Endothelial cell of umbilical vein (primary cell): ENCODE results near the gene POLR2H. TPM values are rescaled to one million over a fixed set of nuclear protein-coding genes. Genes with fewer than 3 reads are reported as not detected.

ENCODE experiments used
- BruUV-seq: library from RNA; stranded (reverse); fragments of 400-500 nt; replicated peaks from 2 replicates; lab custom pipeline; 2021; lab: Mats Ljungman, UMichigan
- CTCF ChIA-PET: fragments of 300-600, 350-600 bp; sonication (Branson Sonifier 250); formaldehyde crosslinking; loops from one replicate; lab custom pipeline; 2021; ENCODE audit warnings: antibody characterized with exemption, inconsistent platforms; lab: Charles Lee
- POLR2A ChIA-PET: fragments of 300-600, 350-600 bp; sonication (Branson Sonifier 250); formaldehyde crosslinking; loops from one replicate; lab custom pipeline; 2021; ENCODE audit warnings: antibody characterized with exemption, inconsistent platforms; lab: Charles Lee
- DNase-seq: peaks from one replicate; pipeline ENCODE4 v3.0.0-alpha.2; 2011; ENCODE audit warnings: low read depth, low spot score
- FAIRE-seq: peaks from 2 replicates; lab custom pipeline; 2011; peaks lifted over from hg19 to GRCh38; lab: Jason Lieb, UNC
- H2AFZ ChIP-seq: 2 replicates; pipeline ENCODE4 v1.6.0; 2012; ENCODE audit warnings: low read depth, low read length, control low read depth, inconsistent platforms
- H3K27ac ChIP-seq: 2 replicates; pipeline ENCODE4 v1.5.1; 2011; ENCODE audit warnings: low read depth, mild to moderate bottlenecking, control low read depth, low read length, moderate library complexity; ENCODE audit not compliant: insufficient read depth
- H3K27me3 ChIP-seq, 2 experiments: 2 replicates each; pipeline versions ENCODE4 v1.6.0 to v1.6.1; 2011; ENCODE audit warnings: low read length in 2 of 2, mixed read lengths in 1 of 2; ENCODE audit not compliant: control insufficient read depth in 2 of 2, insufficient read depth in 2 of 2
- H3K36me3 ChIP-seq, 2 experiments: 2 replicates in 1 of 2; 3 replicates in 1 of 2; pipeline ENCODE4 v1.5.1; 2011; ENCODE audit warnings: low read length in 2 of 2, mild to moderate bottlenecking in 1 of 2, moderate library complexity in 1 of 2; ENCODE audit not compliant: control insufficient read depth in 2 of 2, insufficient read depth in 2 of 2; ENCODE audit errors: extremely low read depth in 1 of 2
- H3K4me1 ChIP-seq: 3 replicates; pipeline ENCODE4 v1.5.1; 2011; ENCODE audit warnings: mild to moderate bottlenecking, low read length; ENCODE audit not compliant: control insufficient read depth, insufficient read depth; ENCODE audit errors: extremely low read depth
- H3K4me2 ChIP-seq: 2 replicates; pipeline ENCODE4 v1.6.1; 2011; ENCODE audit warnings: low read length, control low read depth, mixed read lengths; ENCODE audit not compliant: insufficient read depth
- H3K4me3 ChIP-seq, 3 experiments: fragments of 200-600 bp in 1 of 3; sonication (generic), shearing (Covaris generic) in 1 of 3; replicated peaks in 1 of 3; 2 replicates each; pipeline ENCODE4 v1.5.1; 2011 to 2016; ENCODE audit warnings: control low read depth in 3 of 3, low read length in 3 of 3, mild to moderate bottlenecking in 2 of 3, inconsistent platforms in 1 of 3, low read depth in 1 of 3, moderate library complexity in 1 of 3; ENCODE audit not compliant: insufficient read depth in 1 of 3
- H3K79me2 ChIP-seq: 2 replicates; pipeline ENCODE4 v1.6.0; 2012; ENCODE audit warnings: low read length, inconsistent platforms; ENCODE audit not compliant: control insufficient read depth, insufficient read depth
- H3K9ac ChIP-seq: replicated peaks from 2 replicates; pipeline ENCODE3; 2011; ENCODE audit warnings: low read length, control low read depth; ENCODE audit not compliant: insufficient read depth; ENCODE audit errors: extremely low read depth
- H3K9me1 ChIP-seq: replicated peaks from 3 replicates; pipeline ENCODE4 v1.6.0; 2011; ENCODE audit warnings: mild to moderate bottlenecking, low read length; ENCODE audit not compliant: control insufficient read depth, insufficient read depth; ENCODE audit errors: extremely low read depth
- H3K9me3 ChIP-seq: replicated peaks from 2 replicates; pipeline ENCODE4 v1.5.1; 2012; ENCODE audit warnings: low read length, inconsistent platforms; ENCODE audit not compliant: control insufficient read depth, insufficient read depth
- H4K20me1 ChIP-seq: replicated peaks from 2 replicates; pipeline ENCODE3; 2011; ENCODE audit warnings: mild to moderate bottlenecking, low read length; ENCODE audit not compliant: control insufficient read depth, insufficient read depth; ENCODE audit errors: extremely low read depth
- EZH2 ChIP-seq: IDR thresholded peaks from 2 replicates; pipeline ENCODE4 v1.6.1; 2012; ENCODE audit warnings: borderline replicate concordance, low read depth, mild to moderate bottlenecking, moderate library complexity, low read length, inconsistent platforms; ENCODE audit not compliant: severe bottlenecking
- FOS ChIP-seq: IDR thresholded peaks from 2 replicates; pipeline ENCODE4 v1.6.1; 2011; ENCODE audit warnings: mild to moderate bottlenecking, low read length, moderate library complexity, borderline replicate concordance; ENCODE audit not compliant: insufficient read depth
- GATA2 ChIP-seq: IDR thresholded peaks from 2 replicates; pipeline ENCODE4 v1.7.0; 2011; ENCODE audit warnings: low read depth, mild to moderate bottlenecking, moderate library complexity, mixed read lengths, low read length; ENCODE audit not compliant: insufficient read length, insufficient read depth
- JUN ChIP-seq: IDR thresholded peaks from 2 replicates; pipeline ENCODE4 v1.6.1; 2011; ENCODE audit warnings: borderline replicate concordance, low read depth; ENCODE audit not compliant: insufficient read length, insufficient read depth
- MYC ChIP-seq: IDR thresholded peaks from one replicate; pipeline ENCODE4 v1.6.1; 2011; ENCODE audit warnings: mild to moderate bottlenecking, low read depth, low read length
- POLR2A ChIP-seq: IDR thresholded peaks from 2 replicates; pipeline ENCODE4 v1.6.1; 2012; ENCODE audit warnings: low read depth, mild to moderate bottlenecking, control low read depth, low read length
- POLR2AphosphoS5 ChIP-seq: IDR thresholded peaks from 2 replicates; pipeline ENCODE4 v1.6.1; 2012; ENCODE audit warnings: low read depth, mild to moderate bottlenecking, control low read depth, low read length, moderate library complexity; ENCODE audit not compliant: insufficient read depth
- dilution Hi-C: fragments of 300-500 bp; cut with MboI; formaldehyde crosslinking; loops from one replicate; pipeline ENCODE4 v1.15.0; 2019; ENCODE audit warnings: low sequenced_read_pairs; ENCODE audit not compliant: extremely low pct_ligation_motif_present
- intact Hi-C: fragments of 100-400 bp; cut with micrococcal nuclease; formaldehyde crosslinking; loops from one replicate; pipeline ENCODE4 v1.10.0; 2022
- polyA plus RNA-seq, 4 experiments: library from polyadenylated mRNA; depleted of rRNA in 3 of 4; stranded (reverse) in 3 of 4; unstranded in 1 of 4; fragments of >200 nt; gene quantifications; 2 replicates each; pipeline versions ENCODE4 v1.2.1 to v1.2.3, GENCODE V29; 2011 to 2012; ENCODE audit warnings: missing spikeins in 1 of 4
- total RNA-seq: library from RNA; stranded (reverse); gene quantifications from 2 replicates; pipeline ENCODE4 v1.2.3, GENCODE V29; 2021
- TF ChIP-seq, protein P1 (sequence below), 2 donors: IDR thresholded peaks; 1 replicate in 1 of 2; 2 replicates in 1 of 2; pipeline ENCODE4 v1.5.1; 2011; ENCODE audit warnings: low read length in 2 of 2, mild to moderate bottlenecking in 2 of 2, moderate library complexity in 2 of 2, control low read depth in 1 of 2, inconsistent platforms in 1 of 2, low read depth in 1 of 2; ENCODE audit not compliant: insufficient read depth in 1 of 2; ENCODE audit errors: extremely low read depth in 1 of 2
- TF ChIP-seq, protein P2 (sequence below): IDR thresholded peaks from 2 replicates; pipeline ENCODE4 v1.6.1; 2011; ENCODE audit not compliant: insufficient read depth, insufficient read length

Gene POLR2H
- total and polyA plus RNA-seq, 2 donors (not counting 3 experiments of a cell fraction or from before 2014, with no cell fraction given), result 89.0 to 276 TPM

GRCh38 chr3:184360070-184360928 is 1.2 kb upstream of the POLR2H start:
- intact Hi-C loops, result no loop called here
- H3K4me2 ChIP-seq, result peak overlapping the region; percentile 36
- H3K9me1 ChIP-seq, result no peaks in the 10 kb centered on the region
- ChIA-PET POLR2A (no interaction called here), CTCF (interaction anchor here (1.2 to 2.9 kb wide), 6 partner anchors 11 to 181 kb away, joined by 3 to 17 read pairs (median 4); no protein-coding TSS in a partner anchor)
- no peak overlapping the region for H3K9ac ChIP-seq
- no peaks in the 10 kb centered on the region for H3K9me3 ChIP-seq
- no peaks in the 10 kb centered on the region for H3K27me3 ChIP-seq
- no peaks in the 10 kb centered on the region for H4K20me1 ChIP-seq
- peaks cover 0 to 5% of the 10 kb centered on the region in 2 experiments for H3K36me3 ChIP-seq
- dilution Hi-C loops, result no loop called here
- no peak overlapping the region for H3K27ac ChIP-seq
- DNase-seq (no peak), FAIRE-seq (no peak)
- H3K4me3 ChIP-seq, result no peak overlapping the region
- H2AFZ ChIP-seq, result no peak overlapping the region
- H3K4me1 ChIP-seq, result peaks cover 14% of the 10 kb centered on the region
- H3K79me2 ChIP-seq, result peaks cover 21% of the 10 kb centered on the region
- TF ChIP-seq EZH2 (no peak), MYC (no peak), GATA2 (no peak), POLR2AphosphoS5 (no peak), POLR2A (no peak), FOS (no peak), JUN (no peak)
- TF ChIP-seq, protein P1, sequence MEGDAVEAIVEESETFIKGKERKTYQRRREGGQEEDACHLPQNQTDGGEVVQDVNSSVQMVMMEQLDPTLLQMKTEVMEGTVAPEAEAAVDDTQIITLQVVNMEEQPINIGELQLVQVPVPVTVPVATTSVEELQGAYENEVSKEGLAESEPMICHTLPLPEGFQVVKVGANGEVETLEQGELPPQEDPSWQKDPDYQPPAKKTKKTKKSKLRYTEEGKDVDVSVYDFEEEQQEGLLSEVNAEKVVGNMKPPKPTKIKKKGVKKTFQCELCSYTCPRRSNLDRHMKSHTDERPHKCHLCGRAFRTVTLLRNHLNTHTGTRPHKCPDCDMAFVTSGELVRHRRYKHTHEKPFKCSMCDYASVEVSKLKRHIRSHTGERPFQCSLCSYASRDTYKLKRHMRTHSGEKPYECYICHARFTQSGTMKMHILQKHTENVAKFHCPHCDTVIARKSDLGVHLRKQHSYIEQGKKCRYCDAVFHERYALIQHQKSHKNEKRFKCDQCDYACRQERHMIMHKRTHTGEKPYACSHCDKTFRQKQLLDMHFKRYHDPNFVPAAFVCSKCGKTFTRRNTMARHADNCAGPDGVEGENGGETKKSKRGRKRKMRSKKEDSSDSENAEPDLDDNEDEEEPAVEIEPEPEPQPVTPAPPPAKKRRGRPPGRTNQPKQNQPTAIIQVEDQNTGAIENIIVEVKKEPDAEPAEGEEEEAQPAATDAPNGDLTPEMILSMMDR (IDR thresholded peaks at IDR 0.05; ENCODE audit: extremely low read depth in 1 of 2, insufficient read depth in 1 of 2, low read depth in 1 of 2, low read length in 2 of 2), result no peak
- TF ChIP-seq, protein P2, sequence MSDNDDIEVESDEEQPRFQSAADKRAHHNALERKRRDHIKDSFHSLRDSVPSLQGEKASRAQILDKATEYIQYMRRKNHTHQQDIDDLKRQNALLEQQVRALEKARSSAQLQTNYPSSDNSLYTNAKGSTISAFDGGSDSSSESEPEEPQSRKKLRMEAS, result no peak
- no TSS peak for BruUV-seq
